GM21528 (cell line): ENCODE data around the gene CDKAL1.
"Not testable (repeated sequence)": the region's sequence is repeated elsewhere in the genome, so short reads cannot be mapped to it uniquely, and the experiment has no call there.

ENCODE experiments used
- ATAC-seq: cut with Tn5 transposase; IDR thresholded peaks from one replicate; pipeline ENCODE4 v1.9.1; 2021; ENCODE audit warnings: mild to moderate bottlenecking, moderate library complexity; ENCODE audit not compliant: unreplicated experiment, low FRiP score

Gene CDKAL1

GRCh38 chr6:20549398-20549797 is 15.1 kb downstream of the CDKAL1 start:
- ATAC-seq = not testable (repeated sequence)

- no peak for ATAC-seq
These were observed 20.1 kb downstream of the CDKAL1 start for GRCh38 chr6:20554326-20554725.

- no peak for ATAC-seq
These were observed 20.6 kb downstream of the CDKAL1 start for GRCh38 chr6:20554817-20555216.

GRCh38 chr6:20559924-20560551 is 25.8 kb downstream of the CDKAL1 start:
- no peak for ATAC-seq

- no peak for ATAC-seq
These were observed 29.1 kb downstream of the CDKAL1 start for GRCh38 chr6:20563377-20563776.

GRCh38 chr6:20564269-20564668 is 30.0 kb downstream of the CDKAL1 start:
- no peak for ATAC-seq

GRCh38 chr6:20564777-20565176 is 30.5 kb downstream of the CDKAL1 start:
- peak; percentile 61 for ATAC-seq

- peak; percentile 44 for ATAC-seq
These were observed 31.1 kb downstream of the CDKAL1 start for GRCh38 chr6:20565342-20565741.

- ATAC-seq = no peak
These were observed 31.9 kb downstream of the CDKAL1 start for GRCh38 chr6:20566109-20566508.

GRCh38 chr6:20569000-20569610 is 34.8 kb downstream of the CDKAL1 start:
- ATAC-seq = no peak

GRCh38 chr6:20571261-20571660 is 37.0 kb downstream of the CDKAL1 start:
- no peak for ATAC-seq

- no peak for ATAC-seq
These were observed 38.0 kb downstream of the CDKAL1 start for GRCh38 chr6:20572288-20572687.

- no peak for ATAC-seq
These were observed 38.7 kb downstream of the CDKAL1 start for GRCh38 chr6:20572940-20573339.

- no peak for ATAC-seq
These were observed 40.1 kb downstream of the CDKAL1 start for GRCh38 chr6:20574355-20574754.

GRCh38 chr6:20575125-20575524 is 40.9 kb downstream of the CDKAL1 start:
- no peak for ATAC-seq

GRCh38 chr6:20575704-20576451 is 41.6 kb downstream of the CDKAL1 start:
- no peak for ATAC-seq

- no peak for ATAC-seq
These were observed 43.0 kb downstream of the CDKAL1 start for GRCh38 chr6:20577173-20577688.

GRCh38 chr6:20581070-20581469 is 46.8 kb downstream of the CDKAL1 start:
- no peak for ATAC-seq

GRCh38 chr6:20582586-20583443 is 48.6 kb downstream of the CDKAL1 start:
- no peak for ATAC-seq

- no peak for ATAC-seq
These were observed 49.2 kb downstream of the CDKAL1 start for GRCh38 chr6:20583444-20583800.
